Choroid plexus epithelial cell (primary cell): ENCODE results near the gene PLEKHA4.
A peak's percentile ranks its signal among the peaks of the same experiment; 100 is the strongest.

Experiments used
- DNase-seq: peaks from one replicate; pipeline ENCODE4 v3.0.0-alpha.2; 2010; ENCODE audit warnings: low read depth
- H3K4me3 ChIP-seq: 2 replicates; pipeline ENCODE4 v1.5.1; 2011; ENCODE audit warnings: low read depth, mild to moderate bottlenecking, control low read depth, low read length, moderate library complexity
- CTCF ChIP-seq: conservative IDR thresholded peaks from 2 replicates; pipeline ENCODE4 v1.5.1; 2011; ENCODE audit warnings: low read depth, mild to moderate bottlenecking, control low read depth, inconsistent platforms, low read length, moderate library complexity

PLEKHA4 gene

GRCh38 chr19:48841571-48841970, 26.8 kb downstream of the PLEKHA4 start:
- TF ChIP-seq CTCF, result no peak
- no peak for DNase-seq
- H3K4me3 ChIP-seq, result no peak overlapping the region

DNA sequence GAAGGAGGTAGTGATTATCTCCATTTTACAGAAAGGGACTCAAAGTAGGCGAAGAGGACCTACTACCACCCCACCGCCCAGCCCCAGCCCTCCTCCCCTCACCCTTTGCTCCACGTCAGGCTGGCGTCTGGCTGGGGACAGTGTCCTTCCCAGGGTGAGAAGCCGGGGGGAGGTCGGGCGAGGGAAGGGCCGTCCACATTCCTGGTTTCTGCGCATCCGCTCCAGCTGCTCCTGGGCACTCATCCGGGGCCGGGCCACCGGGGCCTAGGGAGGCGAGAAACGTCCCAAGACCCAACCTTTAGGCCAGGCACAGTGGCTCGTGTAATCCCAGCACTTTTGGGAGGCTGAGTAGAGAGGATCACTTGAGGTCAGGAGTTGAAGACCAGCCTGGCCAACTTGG, 27.4 kb downstream of the PLEKHA4 start:
- DNase-seq, result no peak
- H3K4me3 ChIP-seq, result no peak overlapping the region
- no peak for TF ChIP-seq CTCF

DNA sequence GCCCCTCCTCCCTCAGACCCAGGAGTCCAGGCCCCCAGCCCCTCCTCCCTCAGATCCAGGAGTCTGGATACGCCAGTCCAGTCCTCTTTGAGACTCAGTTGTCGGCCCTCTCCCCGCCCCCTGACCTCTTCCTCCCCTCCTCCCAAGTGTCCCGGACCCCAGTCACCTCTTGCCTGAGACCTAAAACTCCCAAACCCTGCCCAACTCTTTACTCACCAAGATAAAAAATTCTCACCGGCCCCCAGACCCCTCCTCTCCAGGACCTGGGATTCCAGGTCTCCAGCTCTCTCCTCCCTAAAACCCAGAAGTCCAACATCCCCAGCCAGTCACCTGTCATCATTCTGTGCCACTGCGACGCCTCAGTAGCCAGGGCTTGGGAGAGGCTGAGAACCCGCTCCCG, 30.7 kb downstream of the PLEKHA4 start:
- no peak for TF ChIP-seq CTCF
- no peak overlapping the region for H3K4me3 ChIP-seq
- no peak for DNase-seq

DNA sequence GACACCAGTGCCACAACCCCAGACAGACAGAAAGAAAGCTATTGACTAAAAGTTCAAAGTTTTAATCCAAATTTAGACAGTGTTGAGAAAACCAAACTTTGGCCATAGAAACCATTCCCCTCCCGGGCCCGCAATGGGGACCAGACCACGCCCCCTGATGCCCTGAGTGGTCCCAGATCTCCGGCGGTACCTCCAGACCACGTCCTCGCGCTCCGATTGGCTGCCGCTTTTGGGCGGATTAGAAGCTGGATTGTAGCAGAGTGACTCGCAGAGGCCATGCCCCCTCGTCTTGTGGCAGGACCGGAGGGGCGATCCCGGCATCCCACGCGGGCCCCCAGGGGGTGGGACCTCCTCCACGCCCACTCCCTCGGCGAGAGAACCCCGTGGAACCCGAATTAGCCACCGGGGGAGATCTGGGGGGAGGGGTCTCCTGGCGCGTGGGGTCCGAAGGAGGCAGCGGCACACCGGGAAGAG, 31.3 kb downstream of the PLEKHA4 start:
- no peak for TF ChIP-seq CTCF
- peak overlapping the region; percentile 74 for H3K4me3 ChIP-seq

GRCh38 chr19:48836089-48837017, 32.1 kb downstream of the PLEKHA4 start, which contains the start of gene HSD17B14:
TSS of gene HSD17B14 (minus strand) at chr19:48836491. CDS start at chr19:48836411, 80 bp downstream.
- peak within 1 kb of the TSS; percentile 74 for H3K4me3 ChIP-seq
- DNase-seq, result peak; percentile 71
- TF ChIP-seq CTCF, result no peak

More for the DNA sequence above, 31.3 kb downstream of the PLEKHA4 start:
- DNase-seq, result peak; percentile 93

DNA sequence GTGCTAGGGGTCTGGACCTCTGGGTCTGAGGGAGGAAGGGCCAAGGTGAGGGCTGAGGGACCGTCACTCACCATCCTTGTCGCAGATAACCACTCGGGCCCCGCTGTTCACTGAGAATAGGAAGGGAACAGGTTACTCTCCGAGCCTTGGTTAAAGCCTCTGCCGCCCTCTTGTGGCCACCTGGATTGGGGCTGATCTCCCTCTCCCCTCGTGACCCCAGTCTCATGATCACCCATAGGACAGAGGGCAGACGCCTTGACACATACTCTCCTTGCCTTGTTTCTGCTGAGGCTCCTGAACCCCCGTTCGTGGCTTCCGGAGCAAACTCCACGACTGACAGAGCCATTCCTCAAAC, 32.7 kb downstream of the PLEKHA4 start:
- H3K4me3 ChIP-seq, result peak overlapping the region; percentile 74
- peak; percentile 91 for TF ChIP-seq CTCF
- peak; percentile 90 for DNase-seq
